Lower leg skin (tissue), 3 donors: ENCODE results near the gene C1QTNF5.

Source experiments
- POLR2A ChIP-seq, 2 donors: fragments of 450-650 bp; IDR thresholded peaks; one replicate each; pipeline ENCODE4 v1.6.1; 2016 to 2017; ENCODE audit warnings: antibody characterized with exemption in 2 of 2, mild to moderate bottlenecking in 1 of 2, moderate library complexity in 1 of 2
- TF ChIP-seq, protein P1 (sequence below), 3 donors: fragments of 450-650 bp; IDR thresholded peaks; one replicate each; pipeline ENCODE4 v1.5.1; 2016; ENCODE audit warnings: antibody characterized with exemption in 3 of 3, mild to moderate bottlenecking in 3 of 3, moderate library complexity in 2 of 3

DNA sequence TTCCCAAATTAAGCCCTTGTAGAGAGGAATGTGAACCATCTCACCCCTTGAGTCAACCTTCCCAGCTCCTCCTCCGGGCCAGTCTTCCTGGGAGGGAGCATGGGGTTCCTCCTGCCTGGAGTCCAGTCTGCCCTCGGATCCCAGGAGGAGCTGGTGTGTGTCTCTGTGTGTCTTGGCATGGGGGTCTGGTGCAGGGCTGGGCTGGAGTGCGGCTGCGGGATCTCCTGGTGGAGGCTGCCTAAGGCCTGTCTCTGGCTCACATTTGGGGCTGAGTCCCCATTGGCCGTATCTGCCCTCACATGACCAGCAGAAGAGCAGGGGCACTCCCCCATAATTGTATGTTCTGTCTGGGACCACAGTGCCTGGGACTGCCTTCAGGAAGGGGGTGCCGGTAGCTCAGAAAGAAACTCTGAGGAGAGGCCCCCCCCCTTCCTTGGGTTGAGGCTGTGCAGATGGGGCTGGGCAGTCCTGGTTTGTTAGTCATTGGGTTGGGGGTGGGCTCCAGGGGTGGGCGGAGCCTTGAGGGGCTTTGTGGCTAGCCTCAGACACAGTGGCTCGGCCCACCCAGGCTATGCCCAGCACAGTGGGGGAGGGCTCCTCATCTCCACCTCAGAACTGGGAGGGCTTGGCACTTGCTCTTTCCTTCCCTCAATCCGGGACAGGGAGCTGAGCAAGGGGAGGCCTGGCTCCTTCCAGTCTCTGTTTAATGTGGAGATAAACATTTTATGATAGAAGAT, 2.9 kb downstream of the C1QTNF5 start:
- no peak for TF ChIP-seq POLR2A (IDR thresholded peaks at IDR 0.05)
- TF ChIP-seq, protein P1, sequence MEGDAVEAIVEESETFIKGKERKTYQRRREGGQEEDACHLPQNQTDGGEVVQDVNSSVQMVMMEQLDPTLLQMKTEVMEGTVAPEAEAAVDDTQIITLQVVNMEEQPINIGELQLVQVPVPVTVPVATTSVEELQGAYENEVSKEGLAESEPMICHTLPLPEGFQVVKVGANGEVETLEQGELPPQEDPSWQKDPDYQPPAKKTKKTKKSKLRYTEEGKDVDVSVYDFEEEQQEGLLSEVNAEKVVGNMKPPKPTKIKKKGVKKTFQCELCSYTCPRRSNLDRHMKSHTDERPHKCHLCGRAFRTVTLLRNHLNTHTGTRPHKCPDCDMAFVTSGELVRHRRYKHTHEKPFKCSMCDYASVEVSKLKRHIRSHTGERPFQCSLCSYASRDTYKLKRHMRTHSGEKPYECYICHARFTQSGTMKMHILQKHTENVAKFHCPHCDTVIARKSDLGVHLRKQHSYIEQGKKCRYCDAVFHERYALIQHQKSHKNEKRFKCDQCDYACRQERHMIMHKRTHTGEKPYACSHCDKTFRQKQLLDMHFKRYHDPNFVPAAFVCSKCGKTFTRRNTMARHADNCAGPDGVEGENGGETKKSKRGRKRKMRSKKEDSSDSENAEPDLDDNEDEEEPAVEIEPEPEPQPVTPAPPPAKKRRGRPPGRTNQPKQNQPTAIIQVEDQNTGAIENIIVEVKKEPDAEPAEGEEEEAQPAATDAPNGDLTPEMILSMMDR (IDR thresholded peaks at IDR 0.05): no peak
